Activated T-helper 9 cell treated with anti-CD3 and anti-CD28 coated beads, Interleukin-2, amount 50 U/mL, for 16 hours (primary cell): ENCODE data around the gene CKS2.
A peak's percentile ranks its signal among the peaks of the same experiment; 100 is the strongest.
"Not testable (repeated sequence)": the region's sequence is repeated elsewhere in the genome, so short reads cannot be mapped to it uniquely, and the experiment has no call there.

Source experiments
- DNase-seq: peaks from one replicate; pipeline ENCODE4 v3.0.0-alpha.2; 2020; ENCODE audit warnings: low read depth

The CKS2 gene

DNA sequence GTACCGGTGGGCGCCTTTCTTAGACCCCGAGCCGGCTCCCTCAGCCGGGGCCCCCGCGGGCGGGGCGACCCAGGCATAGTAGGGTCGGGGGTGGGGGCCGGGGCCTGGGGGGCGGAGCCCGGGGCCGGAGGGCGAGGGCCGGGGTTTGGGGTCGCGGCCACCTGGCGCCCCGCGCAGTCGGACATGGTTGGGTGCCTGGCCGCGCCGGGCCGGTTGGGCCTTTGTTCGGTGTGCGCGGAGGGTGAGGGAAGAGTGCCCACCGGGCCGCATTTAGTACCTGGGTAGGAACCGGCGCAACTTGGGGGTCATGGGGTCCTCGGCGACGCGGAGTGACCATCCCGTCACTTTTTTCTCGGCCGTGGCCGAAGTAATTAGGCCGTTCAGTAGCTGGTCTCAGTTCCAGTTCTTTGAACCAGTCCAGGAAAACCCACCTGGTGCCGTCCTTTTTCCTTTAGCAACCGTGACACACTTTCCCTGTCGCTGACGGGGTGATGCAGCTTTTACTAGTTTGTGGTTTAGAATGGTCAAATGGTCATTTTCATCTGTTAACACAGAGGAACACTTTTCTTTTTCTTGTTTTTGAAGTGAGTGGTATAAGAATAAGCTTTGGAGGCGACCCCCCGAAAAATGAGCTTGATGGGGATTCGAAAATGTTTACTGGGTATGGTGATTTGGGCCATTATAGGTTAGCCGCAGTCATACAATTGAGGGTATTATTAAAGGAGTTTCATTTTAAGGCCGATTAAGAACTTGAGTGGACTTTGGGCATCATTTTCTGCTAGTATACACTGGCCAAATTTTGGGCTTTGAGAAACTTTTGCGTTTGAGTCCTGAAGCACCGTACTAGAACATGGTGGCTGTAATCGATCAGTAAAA lies 589 bp downstream of the CKS2 start:
- no peak for DNase-seq

DNA sequence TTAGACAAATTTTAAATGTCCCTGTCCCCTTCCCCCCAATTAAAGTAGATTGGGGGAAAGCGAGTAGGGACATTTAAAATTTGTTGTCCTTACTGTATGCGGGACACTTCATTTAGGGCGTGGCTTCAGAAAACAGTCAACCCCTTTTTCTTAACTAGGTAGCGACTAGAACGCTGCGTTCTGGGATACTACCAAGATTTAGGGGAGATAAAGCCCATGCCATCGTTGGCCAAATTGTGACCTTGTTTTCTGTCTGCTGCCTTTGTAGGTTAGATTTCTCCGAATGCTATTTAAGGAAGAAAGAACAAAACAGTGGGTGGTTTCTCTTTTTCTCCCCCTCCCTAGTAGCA lies 1.2 kb downstream of the CKS2 start:
- no peak for DNase-seq

DNA sequence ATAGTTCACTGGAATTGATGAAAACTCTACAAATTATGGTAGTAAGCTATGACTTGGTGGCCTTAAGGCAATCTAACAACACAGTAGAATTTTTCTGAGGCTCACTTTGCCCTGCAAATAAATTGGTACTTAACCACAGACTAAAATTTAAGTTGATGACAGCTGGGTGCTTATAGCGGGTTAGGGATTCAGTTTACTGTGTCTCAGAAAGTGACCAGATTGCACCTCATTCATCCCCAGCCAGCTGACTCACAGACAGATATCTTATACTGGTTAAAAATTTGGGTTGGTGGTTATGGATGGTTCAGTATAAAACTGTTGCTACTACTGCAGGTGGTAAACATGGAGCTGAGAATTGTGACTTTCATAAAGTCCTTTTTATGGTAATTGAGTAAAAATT lies 2.8 kb downstream of the CKS2 start:
- no peak for DNase-seq

DNA sequence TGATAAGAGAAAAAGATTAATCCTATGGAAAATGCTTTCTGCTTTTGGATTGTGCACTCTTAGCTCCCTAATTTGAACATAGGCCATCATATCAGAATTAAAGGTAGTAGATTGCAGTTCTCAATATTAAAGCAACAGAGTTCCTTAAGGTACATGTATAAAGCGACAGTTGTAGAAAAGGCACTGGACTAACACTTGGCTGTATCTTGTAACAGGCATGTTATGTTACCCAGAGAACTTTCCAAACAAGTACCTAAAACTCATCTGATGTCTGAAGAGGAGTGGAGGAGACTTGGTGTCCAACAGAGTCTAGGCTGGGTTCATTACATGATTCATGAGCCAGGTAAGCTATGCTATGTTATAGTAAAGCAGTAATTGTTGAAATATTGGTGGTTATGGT lies 4.0 kb downstream of the CKS2 start:
- DNase-seq: no peak

DNA sequence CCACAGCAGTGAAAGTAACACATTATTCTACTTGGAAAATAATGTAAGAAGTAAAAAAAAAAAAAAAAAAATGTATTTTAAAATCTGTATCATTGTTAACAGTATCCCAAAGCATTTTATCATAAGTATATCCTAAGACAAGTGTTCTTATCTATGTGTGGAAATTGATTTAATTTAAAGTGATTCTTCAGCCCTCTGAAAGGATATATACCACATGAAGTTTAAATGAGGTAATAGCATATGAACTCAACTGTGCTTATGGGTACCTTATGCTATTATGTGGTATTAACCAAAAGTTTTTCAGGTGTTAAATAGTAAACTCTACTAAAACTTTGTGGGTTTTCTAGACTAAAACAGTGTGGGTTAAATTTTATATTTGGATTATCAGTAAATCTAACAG lies 4.5 kb downstream of the CKS2 start:
- DNase-seq: no peak

DNA sequence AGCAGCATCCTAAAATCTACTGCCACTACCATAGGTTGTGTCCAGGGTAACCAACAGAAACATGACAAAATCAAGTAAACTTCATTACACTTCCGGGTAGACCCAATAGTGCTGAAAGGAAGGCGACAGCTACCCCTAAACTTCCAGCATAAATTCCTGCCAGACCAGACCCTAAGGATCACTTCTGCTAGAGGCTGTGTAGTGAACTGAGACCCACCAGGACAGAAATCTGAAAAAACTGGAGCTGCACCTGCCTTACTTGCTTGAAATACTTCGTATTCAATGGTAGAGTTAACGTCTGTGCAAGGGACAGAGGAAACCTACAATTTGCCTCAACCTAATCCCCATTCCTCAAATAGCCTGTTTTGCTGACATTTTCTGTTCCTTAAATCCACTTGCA lies 6.3 kb downstream of the CKS2 start:
- no peak for DNase-seq

DNA sequence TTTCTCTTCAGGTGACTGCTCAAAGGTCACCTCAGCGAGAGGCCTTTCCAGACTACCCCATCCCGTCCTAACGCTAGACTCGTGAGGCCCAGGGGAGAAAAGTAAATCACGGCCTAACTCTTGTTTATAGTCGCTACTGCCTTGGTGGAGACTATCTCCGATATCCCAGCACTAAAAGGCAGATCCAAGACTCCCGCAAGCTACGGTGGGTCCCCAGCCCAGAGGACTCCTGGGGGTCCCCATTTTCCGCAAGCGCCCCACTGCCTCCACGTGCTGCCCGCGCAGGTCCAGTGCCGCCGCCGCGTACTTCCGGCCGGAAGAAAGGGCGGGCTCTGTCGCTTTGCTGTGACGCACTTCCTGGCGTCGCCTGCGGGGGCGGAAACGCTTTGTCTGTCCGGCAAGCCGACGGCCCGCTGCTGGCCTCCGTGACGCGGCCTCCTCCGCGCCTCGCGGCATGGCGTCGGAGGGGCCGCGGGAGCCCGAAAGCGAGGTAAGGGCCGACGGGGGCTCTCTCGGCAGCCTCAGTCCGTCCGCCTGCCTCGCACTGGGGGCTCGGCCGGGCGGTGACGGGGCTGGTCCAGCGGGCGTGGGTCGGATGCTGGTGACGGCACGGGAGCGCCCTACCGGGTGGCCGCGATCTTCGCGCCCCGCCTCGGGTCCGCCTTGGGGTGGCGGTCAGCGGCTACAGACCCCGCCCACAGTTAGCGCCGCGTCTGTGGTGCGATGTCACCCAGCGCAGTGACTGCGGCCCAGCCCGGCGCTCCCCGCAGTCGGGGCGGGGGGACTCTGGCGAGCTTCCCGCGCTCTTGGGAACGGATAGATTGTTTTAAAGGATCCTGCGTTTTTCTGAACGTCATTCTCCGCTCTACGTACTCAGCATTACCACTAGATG lies 7.4 kb downstream of the CKS2 start, which contains the start of gene SECISBP2:
Gene SECISBP2 (plus strand): TSS at position 378 of the 892 bp plus-strand sequence. CDS start 77 bp downstream, at position 455.
- DNase-seq: peak; percentile 91

DNA sequence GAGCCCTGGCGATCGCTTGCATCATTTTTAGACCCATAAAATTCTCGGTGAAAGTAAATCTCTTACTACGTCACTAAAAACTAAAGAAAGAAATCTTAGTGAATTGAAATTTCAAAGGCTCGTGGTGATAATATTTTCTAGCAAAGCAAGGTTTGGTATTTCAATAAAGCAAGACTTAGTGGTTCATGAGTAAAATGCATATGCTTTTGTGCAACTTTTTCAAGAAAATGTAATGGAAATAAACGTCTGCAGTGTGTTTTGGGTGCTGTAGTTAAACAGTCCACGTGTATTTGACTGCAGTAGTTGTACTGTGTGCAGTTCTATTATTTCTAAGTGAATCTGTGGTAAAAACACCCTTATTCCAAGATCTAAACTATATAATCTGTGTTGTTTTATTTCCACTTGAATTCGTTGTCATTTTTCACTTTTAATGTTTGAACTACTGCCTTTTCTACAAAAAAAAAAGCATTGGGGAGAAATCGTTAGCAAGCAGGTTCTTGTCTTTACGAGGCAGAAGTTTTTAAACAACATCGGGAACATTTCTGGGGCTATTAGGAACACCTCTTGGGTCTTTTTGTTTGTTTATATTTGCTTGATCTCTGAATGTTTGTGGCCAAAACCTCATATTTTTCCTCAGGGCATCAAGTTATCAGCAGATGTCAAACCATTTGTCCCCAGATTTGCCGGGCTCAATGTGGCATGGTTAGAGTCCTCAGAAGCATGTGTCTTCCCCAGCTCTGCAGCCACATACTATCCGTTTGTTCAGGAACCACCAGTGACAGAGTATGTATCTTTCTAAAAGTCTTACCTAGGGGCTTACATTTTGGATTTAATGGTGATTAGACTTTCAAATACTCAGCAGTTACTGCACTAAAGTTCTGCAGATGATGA lies 8.3 kb downstream of the CKS2 start:
- no peak for DNase-seq

DNA sequence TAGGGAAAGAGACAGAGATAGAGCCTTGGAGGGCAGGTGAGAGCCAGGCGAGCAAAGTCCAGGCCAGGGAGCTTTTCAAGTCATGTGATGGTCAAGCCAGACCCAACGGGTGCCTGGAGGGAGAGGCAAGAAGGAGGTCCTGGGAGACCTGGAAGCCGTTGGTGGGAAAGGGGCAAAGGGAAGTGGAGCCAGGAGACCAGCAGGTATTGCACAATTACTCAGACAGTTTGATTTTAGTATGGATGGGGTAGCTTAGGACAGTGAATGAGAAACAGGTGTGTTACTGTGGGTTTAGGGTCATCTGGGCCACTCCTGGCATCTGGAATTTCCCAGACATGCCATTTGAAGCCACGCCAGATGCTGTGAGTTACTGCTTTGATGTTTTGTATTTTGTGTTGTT lies 12.4 kb downstream of the CKS2 start:
- DNase-seq: no peak

DNA sequence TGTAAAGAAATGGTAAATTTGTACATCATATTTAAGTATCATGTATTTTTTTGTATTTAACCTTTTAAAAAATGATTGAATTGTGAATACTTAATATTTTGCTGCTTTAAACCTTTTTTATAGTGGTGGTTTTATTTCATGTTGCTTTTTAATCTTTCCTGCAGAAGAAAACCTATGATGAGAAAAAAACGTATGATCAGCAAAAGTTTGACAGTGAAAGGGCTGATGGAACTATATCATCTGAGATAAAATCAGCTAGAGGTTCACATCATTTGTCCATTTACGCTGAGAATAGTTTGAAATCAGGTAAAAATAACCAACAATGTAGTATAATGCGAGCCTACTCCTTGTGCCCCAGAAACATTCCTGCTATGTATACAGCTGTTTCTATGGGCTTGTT lies 14.7 kb downstream of the CKS2 start:
- no peak for DNase-seq

DNA sequence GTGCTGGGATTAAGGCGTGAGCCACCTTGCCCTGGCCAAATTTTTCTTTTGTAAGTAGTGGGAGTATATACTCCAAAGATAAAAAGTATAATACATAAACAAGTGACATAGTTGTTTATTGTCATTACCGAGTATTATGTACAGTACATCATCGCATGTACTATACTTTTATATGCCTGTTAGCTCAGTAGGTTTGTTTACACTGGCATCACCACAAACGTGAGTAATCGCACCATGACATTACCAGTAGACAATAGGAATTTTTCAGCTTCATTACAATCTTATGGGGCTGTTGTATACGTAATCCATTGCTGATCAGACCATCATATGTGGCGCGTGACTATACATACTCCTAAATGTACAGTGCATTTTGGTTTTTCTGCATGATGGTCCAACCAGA lies 17.1 kb downstream of the CKS2 start:
- no peak for DNase-seq

DNA sequence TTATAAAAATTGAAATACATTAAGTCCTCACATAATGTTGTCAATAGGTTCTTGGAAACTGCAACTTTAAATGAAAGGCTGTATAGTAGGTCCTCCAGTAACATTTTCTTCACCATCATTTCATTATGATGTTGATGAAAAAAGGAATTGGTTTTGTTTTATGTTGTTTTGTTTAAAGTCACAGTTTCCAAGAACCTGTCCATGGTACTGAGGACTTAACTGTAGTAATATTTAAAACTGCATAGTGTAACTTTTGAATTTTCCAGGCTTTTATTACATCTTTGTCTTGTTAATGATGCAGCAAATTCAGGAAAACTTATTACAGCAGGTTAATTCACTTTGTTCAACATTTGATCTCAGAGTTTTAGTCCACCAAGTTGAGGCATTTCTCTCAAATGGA lies 18.9 kb downstream of the CKS2 start:
- no peak for DNase-seq

DNA sequence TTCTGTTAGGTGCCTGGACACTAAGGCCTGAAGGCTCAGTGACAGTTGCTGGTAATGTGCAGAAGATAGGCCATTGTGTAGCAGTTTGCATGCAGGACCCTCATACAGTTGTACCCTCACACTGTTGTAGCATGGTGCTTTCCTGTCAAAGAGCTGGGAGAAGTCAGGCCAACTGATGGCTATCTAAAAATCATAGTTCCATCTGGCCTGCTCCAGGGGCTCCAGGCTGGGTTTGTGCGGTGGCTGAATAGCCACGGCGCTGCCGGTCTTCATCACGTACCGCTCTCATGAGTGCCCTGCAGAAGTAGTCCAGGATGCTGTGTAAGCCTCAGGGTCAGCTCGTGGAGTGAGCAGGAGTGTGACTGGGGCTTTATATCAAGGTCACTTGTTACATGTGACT lies 19.5 kb downstream of the CKS2 start:
- DNase-seq: no peak

DNA sequence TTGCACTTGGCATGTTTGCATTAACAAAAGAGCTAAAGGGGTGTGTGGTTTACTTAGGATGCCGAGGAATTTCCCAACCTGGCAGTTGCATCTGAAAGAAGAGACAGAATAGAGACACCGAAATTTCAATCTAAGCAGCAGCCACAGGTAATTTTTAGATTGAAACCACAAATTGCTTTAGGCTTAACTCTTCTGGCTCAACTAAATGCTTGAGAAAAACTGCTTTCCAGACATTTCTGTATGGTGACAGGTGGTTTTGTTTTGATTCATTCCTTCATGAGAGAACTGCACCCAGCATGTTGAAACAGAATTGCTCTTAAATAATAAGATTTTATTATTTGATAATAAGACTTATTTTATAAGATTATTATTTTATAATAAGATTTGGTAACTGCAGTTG lies 28.8 kb downstream of the CKS2 start:
- no peak for DNase-seq

DNA sequence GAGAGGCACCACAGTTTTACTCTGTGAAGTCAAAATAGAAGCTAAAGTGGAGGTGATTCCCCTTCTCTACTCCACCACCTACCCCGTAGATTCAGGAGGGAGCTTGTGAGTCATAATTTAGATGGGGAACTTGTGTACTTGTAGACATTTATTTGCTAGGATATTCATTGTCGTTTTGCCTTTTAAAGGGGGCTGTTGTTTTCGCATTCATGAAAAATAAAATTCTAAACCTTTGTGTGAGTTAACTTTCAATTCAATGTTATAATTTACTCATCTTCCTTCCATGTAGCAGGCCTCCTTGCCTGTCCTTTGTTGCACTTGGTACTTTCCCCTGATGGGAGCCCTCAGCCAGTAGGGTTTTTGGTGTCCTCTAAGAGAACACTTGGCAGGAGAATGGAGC lies 29.3 kb downstream of the CKS2 start:
- DNase-seq: no peak

DNA sequence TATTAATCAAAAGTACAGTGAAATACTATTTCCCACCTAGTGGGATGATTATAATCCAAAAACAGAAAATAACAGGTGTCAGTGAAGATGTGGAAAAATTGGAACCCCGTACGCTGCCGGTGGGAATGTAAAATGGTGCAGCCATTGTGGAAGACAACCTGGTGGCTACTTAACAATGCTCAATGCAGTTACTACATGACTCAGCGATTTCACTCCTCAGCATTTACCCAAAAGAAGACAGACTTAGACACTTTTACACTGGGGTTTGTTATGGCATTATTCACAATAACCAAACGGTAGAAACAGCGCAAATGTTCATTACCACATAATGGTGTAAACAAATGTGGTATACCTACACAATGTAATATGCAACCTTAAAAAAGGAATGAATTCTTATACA lies 31.2 kb downstream of the CKS2 start:
- no peak for DNase-seq

DNA sequence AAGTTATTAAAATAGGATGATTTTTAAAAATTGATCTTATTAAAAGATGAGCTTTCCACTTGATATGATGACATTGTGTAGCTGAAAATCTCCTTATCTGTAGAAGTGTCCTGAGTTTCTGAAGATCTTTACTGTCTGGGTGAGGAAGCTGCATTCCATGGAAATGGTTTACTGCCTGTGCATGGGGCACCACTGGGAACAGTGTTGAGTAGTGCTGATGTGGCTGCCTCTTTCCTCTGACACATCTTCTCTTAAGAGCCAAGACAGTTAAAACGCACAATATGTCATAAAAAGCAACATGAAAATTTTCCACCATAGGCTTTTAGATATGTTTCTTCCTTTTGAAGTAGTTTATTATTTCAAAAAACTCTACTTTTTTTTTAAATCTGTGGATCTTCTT lies 32.0 kb downstream of the CKS2 start:
- no peak for DNase-seq

DNA sequence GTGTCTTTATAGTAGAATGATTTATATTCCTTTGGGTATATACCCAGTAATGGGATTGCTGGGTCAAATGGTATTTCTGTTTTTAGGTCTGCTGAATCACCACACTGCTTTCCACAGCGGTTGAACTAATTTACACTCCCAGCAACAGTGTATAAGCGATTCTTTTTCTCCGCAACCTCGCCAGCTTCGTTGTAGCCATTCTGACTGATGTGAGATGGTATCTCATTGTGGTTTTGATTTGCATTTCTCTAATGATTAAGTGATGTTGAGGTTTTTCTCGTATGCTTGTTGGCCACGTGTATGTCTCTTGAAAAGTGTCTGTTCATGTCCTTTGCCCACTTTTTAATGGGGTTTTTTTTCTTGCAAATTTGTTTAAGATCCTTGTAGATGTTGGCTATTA lies 32.8 kb downstream of the CKS2 start:
- DNase-seq: not testable (repeated sequence)

DNA sequence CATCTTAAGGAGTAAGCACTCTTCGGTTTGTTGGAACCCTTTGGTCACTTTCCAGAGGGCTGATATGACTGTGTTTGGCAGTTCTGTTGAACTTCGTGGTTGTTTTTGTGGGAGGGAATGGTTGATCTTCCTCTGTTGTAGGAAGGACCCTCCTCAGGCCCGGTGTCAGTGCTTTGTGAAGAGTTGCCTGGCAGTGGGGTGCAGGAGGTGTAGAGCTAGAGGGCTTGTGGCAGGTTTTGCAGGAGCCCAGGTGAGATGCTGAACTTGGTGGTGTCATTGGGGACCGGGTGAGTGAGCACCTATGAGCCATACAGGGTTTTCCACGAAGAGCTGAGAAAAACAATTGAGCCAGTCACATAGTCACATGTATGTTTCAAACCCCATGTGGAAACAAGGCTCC lies 34.5 kb downstream of the CKS2 start:
- DNase-seq: no peak

DNA sequence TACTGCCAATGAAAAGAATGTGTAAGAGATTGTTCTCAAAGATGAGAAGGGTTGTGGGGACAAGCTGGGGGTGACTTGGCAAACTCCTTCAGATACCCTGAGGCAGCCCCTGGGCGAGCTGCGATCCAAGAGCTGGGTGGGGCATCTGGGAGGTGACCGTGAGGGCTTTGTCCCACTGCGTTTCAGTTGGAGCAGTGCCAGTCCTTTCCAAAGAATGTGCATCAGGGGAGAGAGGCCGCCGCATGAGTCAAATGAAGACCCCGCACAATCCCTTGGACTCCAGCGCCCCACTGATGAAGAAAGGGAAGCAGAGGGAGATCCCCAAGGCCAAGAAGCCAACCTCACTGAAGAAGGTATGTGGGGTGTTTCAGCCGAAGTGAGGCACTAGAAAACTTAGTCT lies 35.7 kb downstream of the CKS2 start:
- no peak for DNase-seq

DNA sequence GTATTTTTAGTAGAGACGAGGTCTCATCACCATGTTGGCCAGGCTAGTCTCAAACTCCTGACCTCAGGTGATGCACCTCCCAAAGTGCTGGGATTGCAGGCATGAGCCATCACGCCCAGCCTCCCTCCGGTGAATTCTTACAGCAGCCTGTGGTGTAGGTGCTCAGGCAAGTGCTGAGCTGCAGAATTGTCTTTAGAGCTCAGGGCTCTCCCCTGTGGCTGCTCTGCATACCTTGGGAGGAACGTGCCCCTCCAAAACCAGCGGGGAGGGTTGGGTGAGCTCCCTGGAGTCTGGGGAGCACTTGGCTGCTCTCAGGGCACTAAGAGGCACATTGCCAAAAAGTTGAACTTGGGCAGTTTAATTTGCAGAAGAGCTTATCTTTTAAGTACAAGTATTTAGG lies 36.7 kb downstream of the CKS2 start:
- DNase-seq: no peak

DNA sequence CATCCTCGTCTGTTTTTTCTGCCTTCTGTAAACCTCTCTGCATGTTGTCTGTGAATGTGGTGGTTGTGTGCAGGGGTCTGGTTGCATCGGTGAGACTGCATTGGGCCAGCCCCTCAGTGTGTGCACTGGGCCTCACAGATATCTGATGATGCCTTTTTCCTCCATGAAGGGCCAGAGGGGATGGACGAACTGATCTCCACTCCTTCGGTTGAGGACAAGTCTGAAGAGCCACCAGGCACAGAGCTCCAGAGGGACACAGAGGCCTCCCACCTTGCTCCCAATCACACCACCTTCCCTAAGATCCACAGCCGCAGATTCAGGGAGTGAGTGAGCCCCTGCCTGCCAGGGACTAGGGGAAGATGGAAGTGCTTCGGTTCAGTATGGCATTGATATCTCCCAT lies 38.6 kb downstream of the CKS2 start:
- no peak for DNase-seq
